Hematopoietic multipotent progenitor cell treated with erythropoietin and hydrocortisone succinate and interleukin-3 and kit ligand, for 4 days (in vitro differentiated cells): ENCODE data around the gene CREB3L1.

Experiments
- DNase-seq: peaks from one replicate; pipeline ENCODE4 v3.0.0-alpha.2; 2015

CREB3L1 gene

GRCh38 chr11:46347637-46348311 lies 70.3 kb downstream of the CREB3L1 start:
- no peak for DNase-seq

- peak; percentile 73 for DNase-seq
Observed at GRCh38 chr11:46348566-46349401, 71.3 kb downstream of the CREB3L1 start.

GRCh38 chr11:46350695-46351094 lies 73.2 kb downstream of the CREB3L1 start:
- DNase-seq = no peak

- no peak for DNase-seq
Observed at GRCh38 chr11:46351148-46351547, 73.7 kb downstream of the CREB3L1 start.

GRCh38 chr11:46351606-46352005 lies 74.1 kb downstream of the CREB3L1 start:
- DNase-seq = no peak

GRCh38 chr11:46352063-46352841 lies 74.8 kb downstream of the CREB3L1 start:
- peak; percentile 79 for DNase-seq

GRCh38 chr11:46353698-46354097 lies 76.2 kb downstream of the CREB3L1 start:
- no peak for DNase-seq

GRCh38 chr11:46356924-46357482 lies 79.5 kb downstream of the CREB3L1 start:
- peak; percentile 66 for DNase-seq

- peak; percentile 55 for DNase-seq
Observed at GRCh38 chr11:46357483-46357936, 80.0 kb downstream of the CREB3L1 start.

- no peak for DNase-seq
Observed at GRCh38 chr11:46359953-46360352, 82.5 kb downstream of the CREB3L1 start.

- peak; percentile 67 for DNase-seq
Observed at GRCh38 chr11:46360878-46361277, 83.4 kb downstream of the CREB3L1 start.

GRCh38 chr11:46361283-46362155 lies 84.1 kb downstream of the CREB3L1 start:
- peak; percentile 95 for DNase-seq

- DNase-seq = no peak
Observed at GRCh38 chr11:46362156-46363030, 84.9 kb downstream of the CREB3L1 start.

- peak; percentile 70 for DNase-seq
Observed at GRCh38 chr11:46363031-46363407, 85.6 kb downstream of the CREB3L1 start.

GRCh38 chr11:46363455-46364005 lies 86.1 kb downstream of the CREB3L1 start:
- DNase-seq = peak; percentile 18

- DNase-seq = no peak
Observed at GRCh38 chr11:46364056-46364455, 86.6 kb downstream of the CREB3L1 start.

- no peak for DNase-seq
Observed at GRCh38 chr11:46364791-46365190, 87.3 kb downstream of the CREB3L1 start.

- no peak for DNase-seq
Observed at GRCh38 chr11:46366260-46366659, 88.8 kb downstream of the CREB3L1 start.

- DNase-seq = no peak
Observed at GRCh38 chr11:46366661-46367161, 89.2 kb downstream of the CREB3L1 start.

GRCh38 chr11:46367244-46367915 lies 89.9 kb downstream of the CREB3L1 start:
- DNase-seq = peak; percentile 84
